ENCODE data around the gene TRAPPC3.

GRCh38 chr1:36128126-36128904 is 21.0 kb downstream of the TRAPPC3 start:
- TF ChIP-seq MCM2 (IDR thresholded peaks at IDR 0.05; ENCODE audit: low read depth) (no peak), ZNF274 (IDR thresholded peaks at IDR 0.05; ENCODE audit: borderline replicate concordance, low read depth, low read length) (no peak), POLR2B (IDR thresholded peaks at IDR 0.05; ENCODE audit: low read depth, partially characterized antibody) (no peak), TCF7L2 (IDR thresholded peaks at IDR 0.05; ENCODE audit: low read depth, low read length) (no peak), MCM3 (IDR thresholded peaks at IDR 0.05) (no peak), MITF (IDR thresholded peaks at IDR 0.05) (no peak), ZBTB17 (CRISPR knock-in tag; IDR thresholded peaks at IDR 0.05) (no peak), FOXM1 (IDR thresholded peaks at IDR 0.05; ENCODE audit: low read depth) (no peak), FOXM1 (CRISPR knock-in tag; IDR thresholded peaks at IDR 0.05; ENCODE audit: low read depth) (no peak), POLR2A (conservative IDR thresholded peaks at IDR 0.05) (no peak), ETV5 (CRISPR knock-in tag; IDR thresholded peaks at IDR 0.05; ENCODE audit: low read depth) (no peak), YY1 (IDR thresholded peaks at IDR 0.05; ENCODE audit: borderline replicate concordance in 1 of 3, control insufficient read depth in 1 of 3, extremely low read depth in 1 of 3, insufficient read depth in 3 of 3, insufficient read length in 1 of 3, insufficient replicate concordance in 2 of 3, low read depth in 1 of 3, low read length in 2 of 3) (no peak), CTCF (IDR thresholded peaks at IDR 0.05 in 2 of 3, conservative IDR thresholded peaks at IDR 0.05 in 1 of 3; ENCODE audit: insufficient read depth in 2 of 3, low read depth in 1 of 3, low read length in 3 of 3) (no peak), SMAD3 (CRISPR knock-in tag; conservative IDR thresholded peaks at IDR 0.05) (no peak), CEBPB (tag; IDR thresholded peaks at IDR 0.05) (no peak)

Measured in K562 (cell line).